HG03439 (cell line): Measurements from ENCODE around the gene RNF125.
A peak's percentile ranks its signal among the peaks of the same experiment; 100 is the strongest.
"Not testable (repeated sequence)": the region's sequence is repeated elsewhere in the genome, so short reads cannot be mapped to it uniquely, and the experiment has no call there.

Source experiments
- ATAC-seq: cut with Tn5 transposase; IDR thresholded peaks from one replicate; pipeline ENCODE4 v1.9.1; 2021; ENCODE audit warnings: mild to moderate bottlenecking, moderate library complexity; ENCODE audit not compliant: unreplicated experiment

The RNF125 gene

DNA sequence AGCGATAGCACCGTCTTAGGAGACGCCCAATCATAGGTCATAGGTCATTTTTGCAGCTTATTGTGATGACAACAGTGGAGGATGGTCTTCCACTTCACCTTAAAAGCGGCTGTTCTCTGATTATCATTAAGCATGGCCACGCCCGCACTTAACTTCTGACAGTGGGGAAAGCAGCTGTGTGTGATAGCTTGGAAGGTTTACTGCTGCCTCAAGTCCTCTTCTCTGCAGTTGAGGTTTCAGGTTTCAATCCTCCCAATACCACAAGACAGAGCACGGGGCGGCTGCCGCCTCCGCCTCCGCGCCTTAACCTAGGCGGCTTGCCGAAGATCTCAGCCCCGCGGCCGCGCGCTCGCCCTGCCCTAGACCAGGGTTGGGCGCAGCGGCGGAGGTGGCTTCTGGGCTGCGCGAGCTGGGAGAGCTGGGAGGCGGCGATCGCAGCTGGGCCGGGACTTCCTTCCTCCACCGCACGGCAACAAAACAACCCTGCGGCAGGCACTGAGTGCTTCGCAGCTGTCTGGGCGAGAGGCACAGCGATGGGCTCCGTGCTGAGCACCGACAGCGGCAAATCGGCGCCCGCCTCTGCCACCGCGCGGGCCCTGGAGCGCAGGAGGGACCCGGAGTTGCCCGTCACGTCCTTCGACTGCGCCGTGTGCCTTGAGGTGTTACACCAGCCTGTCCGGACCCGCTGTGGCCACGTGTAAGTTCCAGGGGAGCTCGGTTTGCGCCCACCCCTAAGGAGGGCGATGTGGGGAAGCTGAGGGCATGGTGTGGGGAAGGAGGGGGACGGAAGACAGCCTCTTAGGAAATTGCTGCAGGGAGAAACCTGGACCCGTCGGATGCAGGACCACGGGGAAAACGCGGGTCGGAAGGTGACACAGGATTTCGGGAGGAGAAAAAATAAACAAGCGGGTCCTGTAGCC lies at the start of gene RNF125:
TSS of gene RNF125 (plus strand) at position 495 of the 920 bp plus-strand sequence. CDS start at position 534, 39 bp downstream.
- ATAC-seq: peak; percentile 95

DNA sequence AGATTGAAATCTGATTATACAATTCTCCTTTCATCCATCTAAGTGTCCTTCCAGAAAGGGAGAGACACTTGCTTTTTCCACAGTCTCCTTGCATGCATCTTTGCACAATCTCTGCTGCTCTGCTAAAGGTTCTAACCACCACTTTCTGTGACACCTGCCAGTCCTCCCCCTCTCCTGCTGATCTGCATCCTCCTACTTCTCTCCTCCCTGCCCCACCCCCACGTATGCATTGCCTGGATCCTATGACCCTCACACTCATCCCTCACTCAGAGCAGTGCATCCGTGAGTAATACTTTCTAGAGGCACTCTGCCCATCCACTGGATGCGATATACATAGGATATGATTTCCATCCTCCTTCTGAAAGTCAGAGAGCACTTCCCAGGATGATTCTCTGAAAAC lies 48.0 kb upstream of the RNF125 start:
- ATAC-seq: no peak

DNA sequence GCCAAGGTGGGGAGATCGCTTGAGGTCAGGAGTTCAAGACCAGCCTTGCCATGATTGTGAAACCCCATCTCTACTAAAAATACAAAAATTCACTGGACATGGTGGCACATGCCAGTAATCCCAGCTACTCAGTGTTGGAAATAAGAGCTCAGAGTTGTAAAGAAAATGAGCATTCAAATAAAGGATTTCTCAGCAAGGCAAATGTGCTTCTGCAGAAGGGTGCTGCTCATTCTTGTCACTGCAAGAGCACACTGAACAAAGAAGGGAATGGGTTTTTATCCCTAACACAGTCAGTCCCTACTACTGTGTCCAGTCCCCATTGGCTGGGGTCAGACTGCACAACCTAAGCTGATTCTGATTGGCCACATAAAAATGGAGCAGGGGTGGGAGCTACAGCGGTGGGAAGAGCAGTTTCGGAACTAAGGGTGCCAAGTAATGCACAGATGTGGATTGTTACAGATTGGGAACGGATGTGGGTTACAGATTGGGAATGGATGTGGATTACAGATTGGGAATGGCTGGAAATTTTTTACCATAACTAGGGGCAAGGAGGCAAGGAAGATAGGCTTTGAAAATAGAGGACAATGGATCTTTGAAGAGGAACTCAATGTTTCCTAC lies 44.6 kb upstream of the RNF125 start:
- ATAC-seq: no peak

DNA sequence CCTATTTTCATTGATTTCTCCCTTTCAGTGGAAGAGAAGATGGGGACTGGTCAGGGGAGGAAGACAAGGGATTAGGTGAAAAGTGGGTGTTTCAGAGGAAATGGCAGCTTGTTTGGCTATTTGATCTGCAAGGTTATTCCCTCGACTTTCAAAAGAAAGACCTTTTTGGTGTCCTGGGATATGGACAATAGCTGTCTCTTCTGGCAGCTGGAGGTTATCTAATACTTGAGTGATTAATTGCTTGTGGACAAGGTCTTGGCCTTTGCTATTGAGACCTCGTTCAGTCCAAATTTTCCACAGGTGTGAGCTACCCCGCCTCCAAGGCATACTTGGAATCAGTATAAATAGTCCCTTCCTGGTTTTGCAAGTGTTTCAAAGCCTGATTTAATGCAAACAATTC lies 42.4 kb upstream of the RNF125 start:
- ATAC-seq: no peak

DNA sequence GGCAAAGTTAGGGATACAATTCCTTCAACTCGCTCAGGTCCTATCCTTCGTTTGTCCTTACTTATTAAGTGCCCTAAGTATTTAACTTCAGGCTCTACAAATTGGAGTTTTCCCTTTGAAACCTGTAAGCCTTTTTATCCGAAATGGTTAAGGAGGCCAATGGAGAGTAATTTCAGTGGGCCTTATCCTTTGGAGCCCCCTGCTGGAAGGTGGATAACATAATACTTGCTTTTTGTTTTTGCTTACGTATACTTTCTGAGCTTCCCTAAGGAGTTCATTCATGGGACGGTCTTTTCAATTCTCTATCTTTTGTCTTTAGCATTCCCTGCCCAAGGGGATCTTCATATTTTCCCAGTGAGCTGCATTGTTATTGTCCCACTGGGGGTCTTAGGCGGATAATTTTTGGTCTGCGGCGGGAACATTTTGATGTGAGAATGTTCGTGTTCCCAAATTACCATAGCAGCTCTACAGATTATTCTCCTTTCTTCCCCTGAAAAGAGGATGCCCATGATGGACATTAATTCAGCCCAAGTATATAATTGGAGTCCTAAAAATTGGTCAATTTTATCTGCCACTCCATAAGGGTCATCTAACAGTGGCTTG lies 41.3 kb upstream of the RNF125 start:
- no peak for ATAC-seq

DNA sequence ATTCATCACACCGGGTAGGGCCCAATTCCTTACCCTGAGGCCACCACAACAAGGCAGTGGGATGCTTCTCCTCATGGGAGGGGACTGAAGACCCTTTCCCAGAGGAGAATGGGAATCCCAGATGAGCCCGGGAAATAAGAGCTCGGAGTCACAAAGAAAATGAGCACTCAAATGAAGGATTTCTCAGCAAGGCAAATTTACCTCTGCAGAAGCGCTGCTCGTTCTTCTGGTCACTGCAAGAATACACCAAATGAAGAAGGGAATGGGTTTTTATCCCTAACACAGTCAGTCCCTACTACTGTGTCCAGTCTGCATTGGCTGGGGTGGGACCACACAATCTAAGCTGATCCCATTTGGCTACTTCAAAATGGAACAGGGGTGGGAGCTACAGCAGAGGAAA lies 40.0 kb upstream of the RNF125 start:
- ATAC-seq: no peak

DNA sequence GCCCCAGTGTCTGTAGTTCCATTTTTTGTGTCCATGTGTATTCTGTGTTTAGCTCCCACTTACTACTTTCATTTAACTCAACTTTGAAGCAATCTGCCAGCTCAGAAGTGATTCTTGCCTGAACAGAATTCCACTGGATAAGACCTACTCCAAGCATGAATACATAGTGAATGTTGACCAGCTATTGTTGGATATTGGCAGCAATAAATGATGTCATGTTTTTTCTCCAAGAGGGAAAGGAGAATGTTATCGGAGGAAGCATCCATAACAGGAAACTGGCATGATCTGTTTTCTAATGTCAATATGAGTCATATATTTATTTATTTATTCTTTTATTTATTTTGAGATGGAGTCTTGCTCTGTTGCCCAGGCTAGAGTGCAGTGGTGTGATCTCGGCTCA lies 38.9 kb upstream of the RNF125 start:
- ATAC-seq: no peak

DNA sequence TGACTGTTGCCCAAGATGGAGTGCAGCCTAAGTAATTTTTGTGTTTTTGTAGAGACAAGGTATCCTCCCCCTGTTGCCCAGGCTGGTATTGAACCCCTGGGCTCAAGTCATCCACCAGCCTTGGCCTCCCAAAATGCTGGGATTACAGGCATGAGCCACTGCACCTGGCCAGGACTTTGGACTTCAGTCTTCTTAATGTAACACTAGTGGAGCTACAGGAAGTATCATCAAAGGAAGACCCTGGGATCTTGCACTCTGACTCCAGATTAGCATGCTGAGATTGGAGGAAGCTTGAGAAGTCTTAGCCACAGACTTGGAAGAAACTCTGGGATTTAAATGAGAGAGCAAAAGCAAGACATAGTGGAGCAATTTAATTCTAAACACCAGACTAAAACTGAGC lies 37.8 kb upstream of the RNF125 start:
- no peak for ATAC-seq

DNA sequence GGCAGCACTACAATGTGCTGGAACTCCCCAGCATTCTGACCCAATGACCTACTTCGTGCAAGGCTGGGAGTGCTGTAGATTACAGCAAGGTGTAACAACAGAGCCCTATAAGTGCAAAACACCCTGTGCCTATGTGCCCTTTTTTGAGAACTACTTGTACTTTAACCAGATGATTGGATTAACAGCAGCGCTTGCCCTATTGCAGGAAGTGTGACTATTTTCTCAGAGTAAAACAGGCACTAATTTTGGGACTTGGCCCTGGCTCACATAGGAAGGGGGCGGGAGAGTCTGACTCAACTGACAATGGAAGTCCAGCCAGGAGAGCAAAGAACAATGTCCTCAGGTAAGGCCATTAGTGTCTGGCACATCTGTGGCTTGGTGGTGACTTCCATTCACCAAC lies 35.6 kb upstream of the RNF125 start:
- no peak for ATAC-seq

DNA sequence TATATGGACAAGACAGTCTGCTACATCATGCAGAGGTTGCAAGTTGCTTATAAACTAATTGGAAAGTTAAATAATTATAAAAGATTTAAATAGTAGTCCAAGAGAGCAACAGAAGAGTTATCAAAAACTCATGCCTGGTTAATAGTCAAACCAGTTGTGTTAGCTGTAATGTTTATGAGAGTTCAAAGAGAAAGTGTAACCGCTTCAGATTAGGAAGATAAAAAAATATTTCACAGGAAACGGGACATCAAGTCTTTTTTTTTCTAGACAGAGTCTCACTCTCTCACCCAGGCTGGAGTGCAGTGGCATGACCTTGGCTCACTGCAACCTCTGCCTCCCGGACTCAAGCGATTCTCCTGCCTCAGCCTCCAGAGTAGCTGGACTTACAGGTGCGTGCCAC lies 34.6 kb upstream of the RNF125 start:
- no peak for ATAC-seq

DNA sequence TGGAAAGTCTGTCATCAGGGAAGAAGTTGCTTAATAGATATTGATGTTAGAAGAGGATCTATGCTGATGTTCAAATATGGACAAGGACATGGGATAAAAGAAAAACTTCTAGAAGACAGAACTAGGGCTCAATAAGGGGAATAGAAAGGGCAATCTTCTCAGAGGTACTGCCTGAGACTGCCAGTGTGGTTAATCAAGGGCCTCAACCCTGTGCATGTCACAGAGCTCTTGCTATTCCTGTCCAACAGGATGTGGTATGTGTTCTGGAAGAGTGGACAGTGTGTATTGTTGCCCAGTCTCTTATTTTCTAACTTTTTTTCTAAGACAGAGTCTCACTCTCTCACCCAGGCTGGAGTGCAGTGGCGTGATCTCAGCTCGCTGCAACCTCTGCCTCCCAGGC lies 27.8 kb upstream of the RNF125 start:
- peak; percentile 88 for ATAC-seq

DNA sequence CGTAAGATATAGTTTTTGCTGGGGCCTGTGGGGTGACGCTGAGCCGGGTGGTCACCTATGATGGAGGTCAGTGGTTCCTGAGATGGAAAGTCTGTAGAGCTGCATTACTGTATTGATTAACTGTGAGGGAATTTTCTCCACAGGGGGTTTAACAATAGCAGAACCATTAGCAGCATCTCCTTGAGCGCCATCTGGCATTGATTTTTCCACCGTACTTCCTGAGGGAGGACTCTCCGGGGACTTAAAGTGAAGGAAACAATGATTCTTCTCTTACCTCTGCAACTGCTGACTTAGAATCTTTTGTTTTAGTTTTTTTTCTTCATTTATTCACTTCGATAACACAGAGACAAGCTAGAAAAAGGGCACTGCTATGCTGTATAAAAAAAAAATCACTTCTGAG lies 22.6 kb upstream of the RNF125 start:
- ATAC-seq: no peak

DNA sequence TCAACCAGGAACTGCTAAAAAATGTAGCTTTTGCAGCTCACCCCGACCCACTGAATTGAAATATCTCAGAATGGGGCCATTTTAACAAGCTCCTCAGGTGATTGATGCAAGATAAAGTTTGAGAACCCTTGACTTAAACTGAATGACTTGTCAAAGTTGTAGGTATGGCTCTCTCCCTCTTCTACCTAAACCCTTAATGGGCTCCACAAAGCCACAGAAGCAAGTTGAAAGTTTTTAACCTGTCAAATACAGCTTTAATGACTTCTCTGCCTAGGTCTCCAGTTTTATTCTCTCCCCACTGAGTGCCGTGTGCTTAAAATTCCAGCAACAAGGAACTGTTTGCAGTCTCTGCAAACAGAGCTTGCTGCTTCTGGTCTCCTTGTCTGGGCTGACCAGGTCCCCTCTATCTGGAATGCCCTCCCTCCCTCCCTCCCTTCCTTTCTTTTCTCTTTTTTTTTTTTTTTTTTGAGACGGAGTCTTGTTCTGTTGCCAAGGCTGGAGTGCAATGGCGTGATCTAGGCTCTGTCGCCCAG lies 19.7 kb upstream of the RNF125 start:
- no peak for ATAC-seq

DNA sequence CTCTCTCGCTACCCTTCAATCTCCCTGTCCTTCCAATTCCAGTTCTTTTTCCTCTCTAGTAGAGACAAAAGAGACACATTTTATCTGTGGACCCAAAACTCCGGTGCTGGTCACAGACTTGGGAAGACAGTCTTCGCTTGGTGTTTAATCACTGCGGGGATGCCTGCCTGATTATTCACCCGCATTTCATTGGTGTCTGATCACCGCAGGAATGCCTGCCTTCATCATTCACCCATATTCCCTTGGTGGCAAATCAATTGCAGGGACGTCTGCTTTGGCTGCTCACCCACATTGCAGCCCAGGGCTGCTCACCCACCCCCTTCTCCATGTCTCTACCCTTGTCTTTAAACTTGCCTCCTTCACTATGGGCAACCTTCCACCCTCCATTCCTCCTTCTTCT lies 17.5 kb upstream of the RNF125 start:
- not testable (repeated sequence) for ATAC-seq

DNA sequence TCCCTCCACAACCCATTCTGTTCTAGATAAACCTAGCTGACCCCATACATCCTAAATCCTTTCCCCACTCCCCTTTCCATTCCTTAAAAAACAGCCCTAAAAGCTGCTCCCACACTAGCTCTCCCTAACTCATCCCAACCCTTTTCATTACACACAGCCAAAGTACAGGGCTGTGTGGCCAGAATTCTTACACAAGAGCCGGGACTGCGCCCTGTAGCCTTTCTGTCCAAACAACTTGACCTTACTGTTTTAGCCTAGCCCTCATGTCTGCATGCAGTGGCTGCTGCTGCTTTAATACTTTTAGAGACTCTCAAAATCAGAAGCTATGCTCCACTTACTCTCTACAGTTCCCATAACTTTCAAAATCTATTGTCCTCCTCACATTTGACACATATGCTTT lies 14.8 kb upstream of the RNF125 start:
- not testable (repeated sequence) for ATAC-seq

DNA sequence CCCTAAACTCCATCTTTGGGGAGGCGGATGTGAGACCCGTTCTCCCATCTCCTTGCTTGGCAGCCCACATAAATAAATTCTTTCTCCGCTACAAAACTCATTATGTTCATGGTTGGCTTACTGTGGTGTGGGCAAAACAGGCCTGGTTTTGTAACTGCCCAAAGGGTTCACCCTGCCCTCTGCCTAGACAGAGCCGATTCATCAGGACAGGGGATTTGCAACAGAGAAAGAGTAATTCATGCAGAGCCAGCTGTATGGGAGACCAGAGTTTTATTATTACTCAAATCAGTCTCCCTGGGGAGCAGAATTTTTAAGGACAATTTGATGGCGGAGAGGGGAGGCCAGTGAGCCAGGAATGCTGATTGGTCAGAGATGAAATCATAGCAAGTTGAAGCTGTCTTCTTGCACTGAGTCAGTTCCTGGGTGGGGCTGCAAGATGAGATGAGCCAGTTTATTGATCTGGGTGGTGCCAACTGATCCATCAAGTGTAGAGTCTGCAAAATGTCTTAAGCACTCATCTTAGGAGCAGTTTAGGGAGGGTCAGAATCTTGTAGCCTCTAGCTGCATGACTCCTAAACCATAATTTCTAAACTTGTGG lies 8.4 kb upstream of the RNF125 start:
- no peak for ATAC-seq

DNA sequence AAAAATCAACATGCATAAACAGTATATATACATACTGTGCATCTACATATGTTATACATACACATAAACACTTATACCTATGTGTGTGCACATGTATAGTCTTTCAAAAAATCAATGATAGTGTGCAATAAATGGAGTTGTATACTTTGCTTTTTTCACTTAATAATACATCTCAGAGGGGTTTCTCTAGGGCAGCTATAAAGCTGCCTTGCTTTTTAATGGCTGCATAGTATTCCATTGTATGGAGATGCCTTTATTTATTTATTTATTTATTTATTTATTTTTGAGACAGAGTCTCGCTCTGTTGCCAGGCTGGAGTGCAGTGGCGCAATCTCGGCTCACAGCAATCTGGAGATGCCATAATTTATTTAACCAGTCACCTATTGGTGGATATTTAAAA lies 7.4 kb upstream of the RNF125 start:
- no peak for ATAC-seq

DNA sequence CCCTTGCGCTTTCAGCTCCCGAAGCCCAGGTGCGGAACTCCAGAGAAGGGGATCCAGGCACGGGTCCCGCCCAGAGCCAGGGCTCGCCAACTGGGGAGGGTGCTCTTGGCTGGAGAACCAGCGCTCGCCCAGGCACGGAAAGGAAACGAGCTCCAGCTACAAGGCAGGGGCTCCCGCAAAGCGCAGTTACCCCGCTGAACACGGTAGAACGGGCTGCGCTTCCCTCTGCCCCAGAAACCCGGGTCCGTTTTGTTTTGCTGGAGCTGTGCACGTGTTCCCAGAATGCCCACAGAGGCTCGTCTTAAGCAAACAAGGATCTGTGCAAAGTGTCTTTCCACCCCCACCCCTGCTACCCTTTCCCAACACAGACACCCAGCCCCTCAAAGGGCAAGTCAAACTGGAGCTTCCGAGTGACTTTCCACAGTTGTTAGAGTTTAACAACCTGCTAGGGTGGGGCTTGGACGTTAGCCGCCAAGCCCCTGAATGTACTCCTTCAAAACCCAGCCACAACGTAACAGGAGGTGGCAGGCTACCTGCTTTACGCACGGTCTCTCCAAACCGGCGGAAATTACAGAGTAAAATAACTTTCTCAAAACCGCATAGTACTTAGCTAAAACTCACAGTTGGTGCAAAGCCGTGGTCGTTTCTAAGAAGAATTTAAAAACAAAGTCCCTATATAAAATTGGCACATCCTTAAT lies 775 bp downstream of the RNF125 start:
- no peak for ATAC-seq

DNA sequence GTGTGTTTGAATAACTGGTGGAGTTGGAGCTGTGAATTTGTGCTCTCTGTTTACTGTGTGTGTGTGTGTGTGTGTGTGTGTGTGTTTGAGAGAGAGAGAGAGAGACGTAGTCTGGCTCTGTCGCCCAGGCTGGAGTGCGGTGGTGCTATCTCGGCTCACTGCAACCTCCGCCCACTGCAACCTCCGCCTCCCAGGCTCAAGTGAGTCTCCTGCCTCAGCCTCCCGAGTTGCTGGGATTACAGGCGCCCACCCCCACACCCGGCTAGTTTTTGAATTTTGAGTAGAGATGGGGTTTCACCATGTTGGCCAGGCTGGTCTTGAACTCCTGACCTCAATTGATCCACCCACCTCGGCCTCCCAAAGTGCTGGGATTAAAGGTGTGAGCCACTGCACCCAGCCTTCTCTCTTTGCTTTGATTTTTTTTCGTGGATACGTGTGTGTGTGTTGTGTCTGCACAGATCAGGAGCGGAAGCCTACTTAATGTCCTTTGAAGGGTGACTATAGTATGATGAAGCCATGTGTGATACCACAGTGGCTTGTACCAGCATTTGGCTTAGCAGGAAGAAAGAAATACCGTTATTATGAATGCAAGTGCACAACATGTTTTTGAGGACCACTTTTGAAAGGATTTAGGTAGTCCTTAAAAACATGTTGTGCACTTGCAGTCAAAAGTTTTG lies 1.5 kb downstream of the RNF125 start:
- not testable (repeated sequence) for ATAC-seq
